BLaER1 (cell line): ENCODE measurements around the gene TERT.

Experiments used
- H3K27ac ChIP-seq: shearing (Covaris generic); formaldehyde crosslinking; 2 replicates; pipeline ENCODE4 v1.8.1; 2022
- H3K27me3 ChIP-seq: shearing (Covaris generic); formaldehyde crosslinking; 2 replicates; pipeline ENCODE4 v1.8.1; 2022
- H3K36me3 ChIP-seq: shearing (Covaris generic); formaldehyde crosslinking; 2 replicates; pipeline ENCODE4 v1.8.1; 2022
- H3K4me1 ChIP-seq: shearing (Covaris generic); formaldehyde crosslinking; 2 replicates; pipeline ENCODE4 v1.8.1; 2022
- H3K4me2 ChIP-seq: shearing (Covaris generic); formaldehyde crosslinking; 2 replicates; pipeline ENCODE4 v1.8.1; 2022
- H3K4me3 ChIP-seq: shearing (Covaris generic); formaldehyde crosslinking; 2 replicates; pipeline ENCODE4 v1.8.1; 2022
- H3K9ac ChIP-seq: shearing (Covaris generic); formaldehyde crosslinking; 2 replicates; pipeline ENCODE4 v1.8.1; 2022
- H3K9me3 ChIP-seq: shearing (Covaris generic); formaldehyde crosslinking; 2 replicates; pipeline ENCODE4 v1.8.1; 2022
- H4K20me1 ChIP-seq: shearing (Covaris generic); formaldehyde crosslinking; 2 replicates; pipeline ENCODE4 v1.8.1; 2022
- Cebpa-rat ChIP-seq: shearing (Covaris generic); IDR thresholded peaks from 2 replicates; pipeline ENCODE4 v1.8.1; 2022

Gene TERT

GRCh38 chr5:1312993-1313833, 18.3 kb upstream of the TERT start:
- Histone ChIP-seq H3K27ac (peak overlapping the region; percentile 87), H4K20me1 (no peaks in the 10 kb centered on the region), H3K9ac (peak overlapping the region; percentile 76), H3K4me2 (peak overlapping the region; percentile 92), H3K9me3 (peaks cover 35% of the 10 kb centered on the region), H3K36me3 (peaks cover 31% of the 10 kb centered on the region), H3K4me3 (peak overlapping the region; percentile 64), H3K27me3 (no peaks in the 10 kb centered on the region), H3K4me1 (peaks cover 74% of the 10 kb centered on the region)
- TF ChIP-seq Cebpa-rat: 0 out of 2 replicates have a peak, but pooled peaks have one; percentile 43

- no peak for TF ChIP-seq Cebpa-rat
- H3K9ac ChIP-seq: 0 out of 2 replicates have a peak overlapping the region, but pooled peaks have one; percentile 4
Measured at GRCh38 chr5:1312206-1312605, 17.3 kb upstream of the TERT start.

GRCh38 chr5:1311439-1312055, 16.7 kb upstream of the TERT start:
- Histone ChIP-seq H3K36me3 (peaks cover 19% of the 10 kb centered on the region), H3K4me3 (peak overlapping the region; percentile 30), H3K4me2 (peak overlapping the region; percentile 92), H3K9me3 (peaks cover 38% of the 10 kb centered on the region), H3K27ac (peak overlapping the region; percentile 87), H4K20me1 (no peaks in the 10 kb centered on the region), H3K4me1 (peaks cover 57% of the 10 kb centered on the region), H3K9ac (no peak overlapping the region), H3K27me3 (no peaks in the 10 kb centered on the region)
- no peak for TF ChIP-seq Cebpa-rat

More at GRCh38 chr5:1312206-1312605, 17.3 kb upstream of the TERT start:
- peak overlapping the region; percentile 87 for H3K27ac ChIP-seq
- H3K4me1 ChIP-seq: peaks cover 64% of the 10 kb centered on the region
- no peak overlapping the region for H3K4me3 ChIP-seq
- H3K27me3 ChIP-seq: no peaks in the 10 kb centered on the region
- H3K36me3 ChIP-seq: peaks cover 22% of the 10 kb centered on the region
- peaks cover 35% of the 10 kb centered on the region for H3K9me3 ChIP-seq
- peak overlapping the region; percentile 92 for H3K4me2 ChIP-seq
- no peaks in the 10 kb centered on the region for H4K20me1 ChIP-seq

GRCh38 chr5:1310118-1310517, 15.2 kb upstream of the TERT start:
- no peak overlapping the region for H3K9ac ChIP-seq
- H4K20me1 ChIP-seq: no peaks in the 10 kb centered on the region
- no peak overlapping the region for H3K4me2 ChIP-seq
- H3K4me1 ChIP-seq: peaks cover 43% of the 10 kb centered on the region
- no peak for TF ChIP-seq Cebpa-rat
- H3K9me3 ChIP-seq: peaks cover 51% of the 10 kb centered on the region
- H3K27ac ChIP-seq: 0 out of 2 replicates have a peak overlapping the region, but pooled peaks have one; percentile 8
- H3K27me3 ChIP-seq: no peaks in the 10 kb centered on the region
- H3K4me3 ChIP-seq: no peak overlapping the region
- H3K36me3 ChIP-seq: peaks cover 19% of the 10 kb centered on the region

GRCh38 chr5:1304033-1304432, 9.2 kb upstream of the TERT start:
- Histone ChIP-seq H3K9ac (no peak overlapping the region), H3K4me1 (peaks cover 23% of the 10 kb centered on the region), H3K36me3 (peaks cover under 1% of the 10 kb centered on the region; the same call in 1 of the 2 replicates), H3K27ac (no peak overlapping the region), H4K20me1 (no peaks in the 10 kb centered on the region), H3K4me3 (no peak overlapping the region), H3K4me2 (no peak overlapping the region), H3K9me3 (peaks cover 59% of the 10 kb centered on the region), H3K27me3 (no peaks in the 10 kb centered on the region)
- no peak for TF ChIP-seq Cebpa-rat

GRCh38 chr5:1302258-1302657, 7.4 kb upstream of the TERT start:
- H3K9ac ChIP-seq: no peak overlapping the region
- H3K4me3 ChIP-seq: no peak overlapping the region
- H3K27me3 ChIP-seq: no peaks in the 10 kb centered on the region
- H3K9me3 ChIP-seq: peaks cover 53% of the 10 kb centered on the region
- no peak overlapping the region for H3K4me2 ChIP-seq
- H4K20me1 ChIP-seq: no peaks in the 10 kb centered on the region
- no peak for TF ChIP-seq Cebpa-rat
- no peak overlapping the region for H3K27ac ChIP-seq
- no peaks in the 10 kb centered on the region for H3K36me3 ChIP-seq
- peaks cover 41% of the 10 kb centered on the region for H3K4me1 ChIP-seq

- no peaks in the 10 kb centered on the region for H3K27me3 ChIP-seq
- H3K9me3 ChIP-seq: peaks cover 42% of the 10 kb centered on the region
- no peaks in the 10 kb centered on the region for H3K36me3 ChIP-seq
- no peak for TF ChIP-seq Cebpa-rat
- H3K9ac ChIP-seq: no peak overlapping the region
- no peaks in the 10 kb centered on the region for H4K20me1 ChIP-seq
- H3K4me1 ChIP-seq: peaks cover 57% of the 10 kb centered on the region
- peak overlapping the region; percentile 96; the same call in 1 of the 2 replicates for H3K4me2 ChIP-seq
- H3K4me3 ChIP-seq: no peak overlapping the region
- H3K27ac ChIP-seq: no peak overlapping the region
Measured at GRCh38 chr5:1300581-1301083, 5.8 kb upstream of the TERT start.

- no peak overlapping the region for H3K4me3 ChIP-seq
- H3K27ac ChIP-seq: peak overlapping the region; percentile 92
- H3K36me3 ChIP-seq: no peaks in the 10 kb centered on the region
- no peak for TF ChIP-seq Cebpa-rat
- H3K27me3 ChIP-seq: no peaks in the 10 kb centered on the region
- peaks cover 60% of the 10 kb centered on the region for H3K4me1 ChIP-seq
- peaks cover 35% of the 10 kb centered on the region for H3K9me3 ChIP-seq
- no peak overlapping the region for H3K9ac ChIP-seq
- H3K4me2 ChIP-seq: peak overlapping the region; percentile 96
- H4K20me1 ChIP-seq: no peaks in the 10 kb centered on the region
Measured at GRCh38 chr5:1299961-1300360, 5.1 kb upstream of the TERT start.

- TF ChIP-seq Cebpa-rat: no peak
- peak overlapping the region; percentile 96 for H3K4me2 ChIP-seq
- peaks cover 63% of the 10 kb centered on the region for H3K4me1 ChIP-seq
- peak overlapping the region; percentile 92 for H3K27ac ChIP-seq
- no peak overlapping the region for H3K9ac ChIP-seq
- no peaks in the 10 kb centered on the region for H4K20me1 ChIP-seq
- no peak overlapping the region for H3K4me3 ChIP-seq
- H3K9me3 ChIP-seq: peaks cover 33% of the 10 kb centered on the region
- H3K27me3 ChIP-seq: no peaks in the 10 kb centered on the region
- H3K36me3 ChIP-seq: no peaks in the 10 kb centered on the region
Measured at GRCh38 chr5:1299511-1299850, 4.6 kb upstream of the TERT start.
